DMS 273 treated with DMSO at 0.1 percent for 48 hours (cell line): ENCODE data around the gene NUP42.

Experiments used
- DNase-seq: peaks from one replicate; lab custom pipeline; 2025; lab: John Stamatoyannopoulos, UW

NUP42 gene

GRCh38 chr7:23234569-23235296 lies 52.9 kb downstream of the NUP42 start:
- DNase-seq, result no peak

- no peak for DNase-seq
These were observed 54.0 kb downstream of the NUP42 start for GRCh38 chr7:23235813-23236221.

- no peak for DNase-seq
These were observed 55.2 kb downstream of the NUP42 start for GRCh38 chr7:23237000-23237399.

GRCh38 chr7:23238983-23239652 lies 57.3 kb downstream of the NUP42 start:
- DNase-seq, result no peak

GRCh38 chr7:23239698-23240097 lies 57.9 kb downstream of the NUP42 start:
- DNase-seq, result no peak

GRCh38 chr7:23242321-23242720 lies 60.5 kb downstream of the NUP42 start:
- DNase-seq, result no peak

GRCh38 chr7:23242935-23243334 lies 61.1 kb downstream of the NUP42 start:
- DNase-seq, result no peak

GRCh38 chr7:23246555-23246954 lies 64.7 kb downstream of the NUP42 start, which contains the start of gene GPNMB:
Gene GPNMB (plus strand): TSS chr7:23246775. CDS start chr7:23246858, 83 bp downstream.
- DNase-seq, result no peak

- no peak for DNase-seq
These were observed 65.3 kb downstream of the NUP42 start for GRCh38 chr7:23247046-23247602.

GRCh38 chr7:23247603-23248335 lies 65.9 kb downstream of the NUP42 start:
- no peak for DNase-seq

- no peak for DNase-seq
These were observed 67.6 kb downstream of the NUP42 start for GRCh38 chr7:23249486-23249885.
